ENCODE data around the gene GREM2. TPM values are rescaled to one million over a fixed set of nuclear protein-coding genes. Genes with fewer than 3 reads are reported as not detected.

GREM2 gene
- total and polyA plus RNA-seq, 8 donors: 0.03 to 0.58 (median 0.12) TPM; not detected in 1

DNA sequence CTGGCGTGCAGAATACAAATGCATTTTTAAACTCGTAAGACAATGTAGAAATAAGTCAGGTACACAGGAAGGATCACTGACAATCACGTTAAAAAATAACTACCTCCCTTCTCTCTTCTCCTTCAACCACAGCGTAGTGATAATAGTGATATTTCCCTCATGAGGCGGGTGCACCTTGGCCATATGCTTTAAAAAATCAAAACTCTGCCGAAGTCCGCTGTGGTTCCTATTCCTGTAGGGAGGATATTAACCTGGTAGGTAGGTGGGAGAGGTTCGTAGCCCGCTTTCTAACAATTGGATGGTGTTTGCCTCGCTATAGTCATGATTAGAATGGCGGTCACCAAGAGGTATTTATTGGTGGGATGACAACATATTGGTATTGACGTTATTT lies 732 bp downstream of the GREM2 start:
- intact Hi-C loops (cut with DNase I): no loop called here
- TF ChIP-seq, protein P1, sequence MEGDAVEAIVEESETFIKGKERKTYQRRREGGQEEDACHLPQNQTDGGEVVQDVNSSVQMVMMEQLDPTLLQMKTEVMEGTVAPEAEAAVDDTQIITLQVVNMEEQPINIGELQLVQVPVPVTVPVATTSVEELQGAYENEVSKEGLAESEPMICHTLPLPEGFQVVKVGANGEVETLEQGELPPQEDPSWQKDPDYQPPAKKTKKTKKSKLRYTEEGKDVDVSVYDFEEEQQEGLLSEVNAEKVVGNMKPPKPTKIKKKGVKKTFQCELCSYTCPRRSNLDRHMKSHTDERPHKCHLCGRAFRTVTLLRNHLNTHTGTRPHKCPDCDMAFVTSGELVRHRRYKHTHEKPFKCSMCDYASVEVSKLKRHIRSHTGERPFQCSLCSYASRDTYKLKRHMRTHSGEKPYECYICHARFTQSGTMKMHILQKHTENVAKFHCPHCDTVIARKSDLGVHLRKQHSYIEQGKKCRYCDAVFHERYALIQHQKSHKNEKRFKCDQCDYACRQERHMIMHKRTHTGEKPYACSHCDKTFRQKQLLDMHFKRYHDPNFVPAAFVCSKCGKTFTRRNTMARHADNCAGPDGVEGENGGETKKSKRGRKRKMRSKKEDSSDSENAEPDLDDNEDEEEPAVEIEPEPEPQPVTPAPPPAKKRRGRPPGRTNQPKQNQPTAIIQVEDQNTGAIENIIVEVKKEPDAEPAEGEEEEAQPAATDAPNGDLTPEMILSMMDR (IDR thresholded peaks at IDR 0.05): no peak
- 12% methylated on average over 12 of the region's 12 CpGs for WGBS, 2 donors
- no peaks in the 10 kb centered on the region for H3K36me3 ChIP-seq
- no peak overlapping the region for H3K27ac ChIP-seq
- H3K27me3 ChIP-seq: peaks cover 0 to 24% (median 7%) of the 10 kb centered on the region in 4 donors
- peak in 3 of 4 donors; percentile 11 to 54 (median 25) for ATAC-seq
- FAIRE-seq: no peak
- H3K9me3 ChIP-seq: no peaks in the 10 kb centered on the region
- H3K4me1 ChIP-seq: no peaks in the 10 kb centered on the region
- DNase-seq: no peak
- peak overlapping the region in 3 of 4 donors; percentile 14 to 52 (median 32) for H3K4me3 ChIP-seq

DNA sequence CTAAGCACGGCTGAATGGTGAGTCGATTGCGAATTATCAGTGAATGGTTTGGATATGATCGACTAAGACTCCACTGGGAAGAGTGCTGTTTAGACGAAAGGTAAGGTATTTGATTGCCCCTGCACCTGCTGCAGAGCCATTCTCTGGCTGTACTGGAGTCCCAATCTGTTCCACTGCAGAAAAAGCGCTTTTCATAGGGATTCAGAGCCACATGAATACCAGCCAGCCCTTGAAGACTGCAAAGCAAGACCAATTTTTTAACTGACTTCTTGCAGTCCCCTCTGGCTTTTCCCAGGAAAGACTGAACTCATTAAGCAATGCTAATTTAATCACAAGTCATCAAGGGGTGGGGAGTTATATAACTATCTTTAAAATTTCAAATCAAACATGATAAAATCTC lies 1.3 kb downstream of the GREM2 start:
- H3K36me3 ChIP-seq: no peaks in the 10 kb centered on the region
- intact Hi-C loops (cut with DNase I): no loop called here
- TF ChIP-seq, protein P1 (IDR thresholded peaks at IDR 0.05): no peak
- no peak overlapping the region for H3K4me3 ChIP-seq
- H3K27me3 ChIP-seq: peaks cover 0 to 22% (median 7%) of the 10 kb centered on the region in 4 donors
- ATAC-seq (no peak), FAIRE-seq (no peak), DNase-seq (no peak)
- H3K27ac ChIP-seq: no peak overlapping the region
- H3K9me3 ChIP-seq: no peaks in the 10 kb centered on the region
- no peaks in the 10 kb centered on the region for H3K4me1 ChIP-seq
- WGBS, 2 donors: 22 to 26% methylated on average over 6 of the region's 6 CpGs

DNA sequence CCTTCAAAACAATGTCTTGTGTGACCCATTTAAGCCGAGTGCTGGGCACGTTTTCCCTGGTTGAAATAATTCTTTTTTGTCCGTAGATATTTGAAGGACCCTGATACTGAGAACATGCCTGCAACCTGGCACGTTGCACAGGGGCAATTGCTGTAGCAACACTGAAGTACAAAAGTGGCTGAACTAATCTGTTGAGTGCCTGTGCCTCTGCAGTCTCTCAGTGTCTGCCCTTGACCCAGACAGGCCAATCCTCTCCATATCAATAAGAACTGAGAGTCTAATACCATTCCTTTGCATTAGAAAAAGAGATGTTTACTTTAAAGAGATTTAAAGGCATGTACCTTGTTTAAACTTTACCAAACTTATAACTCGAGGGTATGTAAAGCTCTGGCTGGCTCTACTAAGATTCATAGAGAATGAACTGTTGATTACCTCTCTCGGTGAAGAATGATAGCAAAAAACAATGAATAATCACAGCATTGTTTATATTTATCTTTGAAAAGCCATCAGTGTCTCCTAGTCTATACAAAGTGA lies 2.4 kb downstream of the GREM2 start:
- no peak overlapping the region for H3K4me3 ChIP-seq
- H3K27me3 ChIP-seq: peaks cover 0 to 19% (median 2%) of the 10 kb centered on the region in 4 donors
- WGBS, 2 donors: 32 to 46% methylated on average over 6 of the region's 6 CpGs
- TF ChIP-seq, protein P1 (IDR thresholded peaks at IDR 0.05): no peak
- FAIRE-seq (no peak), DNase-seq (no peak), ATAC-seq (no peak)
- H3K36me3 ChIP-seq: no peaks in the 10 kb centered on the region
- intact Hi-C loops (cut with DNase I): no loop called here
- no peaks in the 10 kb centered on the region for H3K4me1 ChIP-seq
- no peaks in the 10 kb centered on the region for H3K9me3 ChIP-seq
- no peak overlapping the region for H3K27ac ChIP-seq

DNA sequence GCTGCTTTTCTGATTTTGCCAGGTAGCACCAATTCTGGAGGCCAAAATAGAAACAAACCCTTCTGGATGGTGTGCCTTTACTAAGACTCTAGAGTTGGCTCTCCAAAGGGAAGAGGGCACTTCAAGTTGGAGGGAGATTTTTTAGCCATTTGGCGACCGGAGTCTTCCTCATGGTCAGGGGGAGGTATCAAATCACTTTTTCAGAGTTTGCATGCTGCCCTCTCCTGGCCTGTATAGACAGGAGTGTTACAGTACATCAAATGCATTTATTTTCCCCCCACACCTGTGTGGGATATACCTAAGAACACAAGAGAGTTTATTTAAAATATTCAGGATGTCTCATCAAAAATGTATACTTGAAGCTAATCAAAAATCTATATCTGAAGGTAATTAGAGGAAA lies 3.2 kb downstream of the GREM2 start:
- ATAC-seq (no peak), DNase-seq (no peak), FAIRE-seq (no peak)
- no peak overlapping the region for H3K27ac ChIP-seq
- no peaks in the 10 kb centered on the region for H3K4me1 ChIP-seq
- H3K9me3 ChIP-seq: no peaks in the 10 kb centered on the region
- TF ChIP-seq, protein P1 (IDR thresholded peaks at IDR 0.05): no peak
- H3K4me3 ChIP-seq: no peak overlapping the region
- H3K27me3 ChIP-seq: peaks cover 0 to 16% (median 2%) of the 10 kb centered on the region in 4 donors
- intact Hi-C loops (cut with DNase I): no loop called here
- WGBS, 2 donors: 13 to 17% methylated on average over 2 of the region's 2 CpGs
- no peaks in the 10 kb centered on the region for H3K36me3 ChIP-seq

DNA sequence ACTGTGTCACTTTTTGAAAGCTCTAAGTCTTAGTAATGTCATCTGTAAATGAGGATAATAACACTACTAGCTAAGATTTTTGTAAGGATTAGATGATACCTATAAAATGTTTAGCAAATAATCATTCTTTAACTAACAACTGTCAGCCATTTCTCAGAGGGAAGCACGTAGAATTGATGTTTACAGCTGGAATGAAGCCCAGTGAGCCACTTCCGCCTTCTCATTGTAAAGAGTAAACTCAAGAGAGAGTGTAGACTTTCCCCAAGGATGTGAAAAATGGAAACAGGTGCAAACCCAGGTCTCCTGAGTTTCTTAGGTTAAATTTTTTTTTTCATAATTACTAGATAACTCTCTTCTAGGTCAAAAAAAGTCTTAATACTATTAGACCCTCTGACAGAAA lies 4.9 kb downstream of the GREM2 start:
- ATAC-seq (no peak), DNase-seq (no peak), FAIRE-seq (no peak)
- WGBS, 2 donors: 44 to 48% methylated on average over 2 of the region's 2 CpGs
- Histone ChIP-seq H3K36me3 (no peaks in the 10 kb centered on the region), H3K4me1 (no peaks in the 10 kb centered on the region), H3K27me3 (peaks cover 0 to 15% (median 2%) of the 10 kb centered on the region in 4 donors), H3K27ac (no peak overlapping the region), H3K4me3 (no peak overlapping the region), H3K9me3 (no peaks in the 10 kb centered on the region)
- TF ChIP-seq, protein P1 (IDR thresholded peaks at IDR 0.05): no peak
- intact Hi-C loops (cut with DNase I): no loop called here

Measured in pancreas (tissue), 10 donors.